Kasumi-1 (cell line): ENCODE measurements around the gene HNF4A.

Experiments
- DNase-seq, 2 experiments: peaks; one replicate each; lab custom pipeline; 2025; lab: John Stamatoyannopoulos, UW

Gene HNF4A

GRCh38 chr20:44426879-44427790 lies 71.6 kb downstream of the HNF4A start:
- no peak for DNase-seq

- no peak for DNase-seq
These were observed 72.3 kb downstream of the HNF4A start for GRCh38 chr20:44427804-44428173.

GRCh38 chr20:44428174-44429016 lies 72.9 kb downstream of the HNF4A start:
- no peak for DNase-seq

GRCh38 chr20:44429017-44429339 lies 73.5 kb downstream of the HNF4A start:
- DNase-seq = no peak

GRCh38 chr20:44429419-44430269 lies 74.1 kb downstream of the HNF4A start:
- no peak for DNase-seq

- no peak for DNase-seq
These were observed 75.0 kb downstream of the HNF4A start for GRCh38 chr20:44430270-44431065.

GRCh38 chr20:44431118-44431501 lies 75.6 kb downstream of the HNF4A start:
- no peak for DNase-seq

GRCh38 chr20:44431502-44432234 lies 76.2 kb downstream of the HNF4A start:
- DNase-seq = no peak

- no peak for DNase-seq
These were observed 77.4 kb downstream of the HNF4A start for GRCh38 chr20:44432618-44433577.

- no peak for DNase-seq
These were observed 78.4 kb downstream of the HNF4A start for GRCh38 chr20:44433751-44434538.

- no peak for DNase-seq
These were observed 80.3 kb downstream of the HNF4A start for GRCh38 chr20:44435630-44436335.

GRCh38 chr20:44436393-44436792 lies 80.9 kb downstream of the HNF4A start:
- DNase-seq = no peak

GRCh38 chr20:44437497-44437896 lies 82.0 kb downstream of the HNF4A start:
- DNase-seq = no peak

GRCh38 chr20:44438782-44439181 lies 83.3 kb downstream of the HNF4A start:
- DNase-seq = no peak

- no peak for DNase-seq
These were observed 83.8 kb downstream of the HNF4A start for GRCh38 chr20:44439318-44439717.

- DNase-seq = no peak
These were observed 87.0 kb downstream of the HNF4A start for GRCh38 chr20:44442298-44443070.
